ENCODE measurements around the gene KIRREL2.

DNA sequence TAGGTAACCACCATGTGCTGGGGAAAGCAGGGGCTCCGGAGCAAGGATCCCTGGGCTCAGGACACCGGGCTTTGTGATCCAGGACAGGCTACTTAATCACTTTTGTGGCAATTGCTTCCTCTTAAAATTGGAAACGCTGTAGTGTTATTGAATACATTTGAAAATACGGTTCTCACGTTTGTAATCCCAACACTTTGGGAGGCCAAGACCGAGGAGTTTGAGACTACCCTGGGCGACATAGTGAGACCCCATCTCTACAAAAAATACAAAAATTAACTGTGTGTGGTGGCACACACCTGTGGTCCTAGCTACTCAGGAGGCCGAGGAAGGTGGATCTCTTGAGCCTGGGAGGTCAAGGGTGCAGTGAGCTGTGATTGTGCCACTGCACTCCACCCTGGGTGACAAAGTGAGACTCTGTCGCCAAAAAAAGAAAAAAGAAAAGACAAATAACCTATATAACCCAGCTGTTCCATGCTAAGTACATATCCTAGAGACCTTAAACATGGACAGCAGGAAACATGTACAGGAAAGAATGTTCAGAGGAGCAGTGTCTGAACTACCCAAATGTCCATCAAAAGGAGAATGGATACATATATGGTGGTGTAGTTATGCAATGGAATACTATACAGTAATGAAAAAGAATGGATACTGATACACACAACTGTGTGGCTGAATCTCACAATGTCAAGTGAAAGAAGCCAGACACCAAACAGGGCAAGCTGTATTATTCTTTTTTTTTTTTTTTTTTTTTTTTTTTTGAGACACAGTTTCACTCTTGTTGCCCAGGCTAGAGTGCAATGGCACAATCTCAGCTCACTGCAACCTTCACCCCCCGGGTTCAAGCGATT, 43.4 kb upstream of the KIRREL2 start:
- TF ChIP-seq, protein P1, sequence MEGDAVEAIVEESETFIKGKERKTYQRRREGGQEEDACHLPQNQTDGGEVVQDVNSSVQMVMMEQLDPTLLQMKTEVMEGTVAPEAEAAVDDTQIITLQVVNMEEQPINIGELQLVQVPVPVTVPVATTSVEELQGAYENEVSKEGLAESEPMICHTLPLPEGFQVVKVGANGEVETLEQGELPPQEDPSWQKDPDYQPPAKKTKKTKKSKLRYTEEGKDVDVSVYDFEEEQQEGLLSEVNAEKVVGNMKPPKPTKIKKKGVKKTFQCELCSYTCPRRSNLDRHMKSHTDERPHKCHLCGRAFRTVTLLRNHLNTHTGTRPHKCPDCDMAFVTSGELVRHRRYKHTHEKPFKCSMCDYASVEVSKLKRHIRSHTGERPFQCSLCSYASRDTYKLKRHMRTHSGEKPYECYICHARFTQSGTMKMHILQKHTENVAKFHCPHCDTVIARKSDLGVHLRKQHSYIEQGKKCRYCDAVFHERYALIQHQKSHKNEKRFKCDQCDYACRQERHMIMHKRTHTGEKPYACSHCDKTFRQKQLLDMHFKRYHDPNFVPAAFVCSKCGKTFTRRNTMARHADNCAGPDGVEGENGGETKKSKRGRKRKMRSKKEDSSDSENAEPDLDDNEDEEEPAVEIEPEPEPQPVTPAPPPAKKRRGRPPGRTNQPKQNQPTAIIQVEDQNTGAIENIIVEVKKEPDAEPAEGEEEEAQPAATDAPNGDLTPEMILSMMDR (IDR thresholded peaks at IDR 0.05; ENCODE audit: insufficient read depth, low read depth, low read length): no peak
- TF ChIP-seq EZH2 (IDR thresholded peaks at IDR 0.05; ENCODE audit: insufficient read depth, low read length): no peak

Data from astrocyte (in vitro differentiated cells and primary cell).